SU-DHL-6 (cell line): Measurements from ENCODE around the gene GTF2A1.

Source experiments
- EZH2phosphoT487 ChIP-seq: fragments of 200-600 bp; sonication (generic), shearing (Covaris generic); conservative IDR thresholded peaks from 2 replicates; pipeline ENCODE4 v1.6.1; 2018; ENCODE audit warnings: mild to moderate bottlenecking, antibody characterized with exemption, low read length, moderate library complexity, mixed read lengths
- TF ChIP-seq, protein P1 (sequence below): fragments of 200-600 bp; sonication (generic); IDR thresholded peaks from one replicate; pipeline ENCODE4 v1.5.1; 2017; ENCODE audit warnings: antibody characterized with exemption, mild to moderate bottlenecking, low read length, moderate library complexity; ENCODE audit not compliant: insufficient read depth, poor library complexity, severe bottlenecking

DNA sequence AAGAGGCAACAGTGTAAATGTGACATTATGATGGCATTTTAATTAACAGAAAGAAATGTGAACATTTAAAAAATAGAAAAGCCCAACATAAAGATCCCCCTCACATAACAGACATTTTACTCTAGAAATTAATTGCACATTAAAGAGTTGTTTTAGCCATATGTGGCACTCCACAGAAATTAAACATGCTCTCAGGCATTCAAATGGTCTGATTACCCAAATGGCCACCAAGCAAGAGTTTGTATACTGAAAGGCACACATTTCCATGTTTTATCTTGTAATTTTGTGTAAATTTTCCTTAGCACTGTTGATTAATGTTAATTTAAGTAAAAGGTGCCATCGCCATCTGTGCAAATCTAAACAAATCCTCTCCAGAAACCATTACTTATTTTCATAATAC, 43.5 kb downstream of the GTF2A1 start:
- TF ChIP-seq EZH2phosphoT487: no peak
- TF ChIP-seq, protein P1, sequence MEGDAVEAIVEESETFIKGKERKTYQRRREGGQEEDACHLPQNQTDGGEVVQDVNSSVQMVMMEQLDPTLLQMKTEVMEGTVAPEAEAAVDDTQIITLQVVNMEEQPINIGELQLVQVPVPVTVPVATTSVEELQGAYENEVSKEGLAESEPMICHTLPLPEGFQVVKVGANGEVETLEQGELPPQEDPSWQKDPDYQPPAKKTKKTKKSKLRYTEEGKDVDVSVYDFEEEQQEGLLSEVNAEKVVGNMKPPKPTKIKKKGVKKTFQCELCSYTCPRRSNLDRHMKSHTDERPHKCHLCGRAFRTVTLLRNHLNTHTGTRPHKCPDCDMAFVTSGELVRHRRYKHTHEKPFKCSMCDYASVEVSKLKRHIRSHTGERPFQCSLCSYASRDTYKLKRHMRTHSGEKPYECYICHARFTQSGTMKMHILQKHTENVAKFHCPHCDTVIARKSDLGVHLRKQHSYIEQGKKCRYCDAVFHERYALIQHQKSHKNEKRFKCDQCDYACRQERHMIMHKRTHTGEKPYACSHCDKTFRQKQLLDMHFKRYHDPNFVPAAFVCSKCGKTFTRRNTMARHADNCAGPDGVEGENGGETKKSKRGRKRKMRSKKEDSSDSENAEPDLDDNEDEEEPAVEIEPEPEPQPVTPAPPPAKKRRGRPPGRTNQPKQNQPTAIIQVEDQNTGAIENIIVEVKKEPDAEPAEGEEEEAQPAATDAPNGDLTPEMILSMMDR: no peak
